Lower leg skin (tissue), 3 donors: ENCODE data around the gene PCGF5.

Source experiments
- POLR2A ChIP-seq, 2 donors: fragments of 450-650 bp; IDR thresholded peaks; one replicate each; pipeline ENCODE4 v1.6.1; 2016 to 2017; ENCODE audit warnings: antibody characterized with exemption in 2 of 2, mild to moderate bottlenecking in 1 of 2, moderate library complexity in 1 of 2
- TF ChIP-seq, protein P1 (sequence below), 3 donors: fragments of 450-650 bp; IDR thresholded peaks; one replicate each; pipeline ENCODE4 v1.5.1; 2016; ENCODE audit warnings: antibody characterized with exemption in 3 of 3, mild to moderate bottlenecking in 3 of 3, moderate library complexity in 2 of 3

DNA sequence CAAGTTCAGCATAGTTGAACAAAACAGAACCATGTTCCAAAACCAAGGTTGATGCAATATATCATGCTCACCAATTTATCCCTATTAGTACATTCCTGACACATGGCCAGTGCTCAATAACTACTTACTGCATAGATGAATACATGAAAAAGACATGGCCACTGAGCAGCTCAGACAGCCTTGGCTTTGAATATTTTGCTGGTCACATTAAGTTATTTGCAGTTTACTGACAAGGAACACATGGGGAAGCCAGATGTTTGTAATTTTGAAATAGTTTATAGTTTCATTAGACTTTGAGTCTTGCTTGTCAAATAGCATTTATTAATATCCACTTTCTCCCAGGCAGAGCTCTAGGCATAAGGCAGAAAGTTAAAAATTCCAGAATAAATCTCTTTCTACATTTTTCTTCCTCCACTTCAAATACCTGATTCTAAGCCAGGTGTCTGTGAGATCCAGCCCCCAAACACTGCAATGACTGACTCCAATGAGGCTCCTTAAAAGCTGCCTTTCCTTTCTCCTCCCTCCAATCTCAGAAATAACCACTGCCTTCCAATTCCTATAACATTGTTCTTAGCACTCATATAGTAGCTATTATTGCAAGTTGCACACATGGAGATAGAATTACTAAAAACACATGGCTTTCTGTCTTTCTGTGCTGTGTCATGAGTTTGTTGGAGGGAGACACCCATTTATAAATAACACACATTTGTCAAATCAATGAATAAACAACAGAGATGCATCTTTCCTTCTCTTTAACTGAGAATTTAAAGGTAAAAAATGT is 91.3 kb downstream of the PCGF5 start:
- TF ChIP-seq, protein P1, sequence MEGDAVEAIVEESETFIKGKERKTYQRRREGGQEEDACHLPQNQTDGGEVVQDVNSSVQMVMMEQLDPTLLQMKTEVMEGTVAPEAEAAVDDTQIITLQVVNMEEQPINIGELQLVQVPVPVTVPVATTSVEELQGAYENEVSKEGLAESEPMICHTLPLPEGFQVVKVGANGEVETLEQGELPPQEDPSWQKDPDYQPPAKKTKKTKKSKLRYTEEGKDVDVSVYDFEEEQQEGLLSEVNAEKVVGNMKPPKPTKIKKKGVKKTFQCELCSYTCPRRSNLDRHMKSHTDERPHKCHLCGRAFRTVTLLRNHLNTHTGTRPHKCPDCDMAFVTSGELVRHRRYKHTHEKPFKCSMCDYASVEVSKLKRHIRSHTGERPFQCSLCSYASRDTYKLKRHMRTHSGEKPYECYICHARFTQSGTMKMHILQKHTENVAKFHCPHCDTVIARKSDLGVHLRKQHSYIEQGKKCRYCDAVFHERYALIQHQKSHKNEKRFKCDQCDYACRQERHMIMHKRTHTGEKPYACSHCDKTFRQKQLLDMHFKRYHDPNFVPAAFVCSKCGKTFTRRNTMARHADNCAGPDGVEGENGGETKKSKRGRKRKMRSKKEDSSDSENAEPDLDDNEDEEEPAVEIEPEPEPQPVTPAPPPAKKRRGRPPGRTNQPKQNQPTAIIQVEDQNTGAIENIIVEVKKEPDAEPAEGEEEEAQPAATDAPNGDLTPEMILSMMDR (IDR thresholded peaks at IDR 0.05), result no peak
- TF ChIP-seq POLR2A (IDR thresholded peaks at IDR 0.05), result no peak
